ENCODE data around the gene TRIM10.

TRIM10 gene

GRCh38 chr6:30202366-30202765 is 41.4 kb upstream of the TRIM10 start:
- DNase-seq = no peak
- Histone ChIP-seq H3K27ac (no peak overlapping the region), H3K36me3 (peaks cover 61% of the 10 kb centered on the region), H3K27me3 (ENCODE audit: insufficient read depth, low read depth, severe bottlenecking) (no peaks in the 10 kb centered on the region), H3K9me3 (ENCODE audit: severe bottlenecking) (no peaks in the 10 kb centered on the region), H3K4me3 (ENCODE audit: low read depth, low read length) (no peak overlapping the region)
- TF ChIP-seq CTCF (IDR thresholded peaks at IDR 0.05; ENCODE audit: low read depth, low read length) = no peak

GRCh38 chr6:30200551-30201281 is 39.7 kb upstream of the TRIM10 start:
- H3K36me3 ChIP-seq = peaks cover 70% of the 10 kb centered on the region
- no peak for TF ChIP-seq CTCF (IDR thresholded peaks at IDR 0.05; ENCODE audit: low read depth, low read length)
- H3K4me3 ChIP-seq (ENCODE audit: low read depth, low read length) = no peak overlapping the region
- no peaks in the 10 kb centered on the region for H3K9me3 ChIP-seq (ENCODE audit: severe bottlenecking)
- H3K27ac ChIP-seq = no peak overlapping the region
- no peak for DNase-seq
- H3K27me3 ChIP-seq (ENCODE audit: insufficient read depth, low read depth, severe bottlenecking) = no peaks in the 10 kb centered on the region

GRCh38 chr6:30198166-30199084 is 37.4 kb upstream of the TRIM10 start:
- TF ChIP-seq CTCF (IDR thresholded peaks at IDR 0.05; ENCODE audit: low read depth, low read length) = no peak

GRCh38 chr6:30196376-30196775 is 35.4 kb upstream of the TRIM10 start:
- DNase-seq = no peak
- no peaks in the 10 kb centered on the region for H3K9me3 ChIP-seq (ENCODE audit: severe bottlenecking)
- H3K27me3 ChIP-seq (ENCODE audit: insufficient read depth, low read depth, severe bottlenecking) = no peaks in the 10 kb centered on the region
- peaks cover 86% of the 10 kb centered on the region for H3K36me3 ChIP-seq
- no peak for TF ChIP-seq CTCF (IDR thresholded peaks at IDR 0.05; ENCODE audit: low read depth, low read length)
- H3K4me3 ChIP-seq (ENCODE audit: low read depth, low read length) = no peak overlapping the region
- no peak overlapping the region for H3K27ac ChIP-seq

More at GRCh38 chr6:30198166-30199084, 37.4 kb upstream of the TRIM10 start:
- no peaks in the 10 kb centered on the region for H3K9me3 ChIP-seq (ENCODE audit: severe bottlenecking)
- no peak overlapping the region for H3K27ac ChIP-seq
- H3K27me3 ChIP-seq (ENCODE audit: insufficient read depth, low read depth, severe bottlenecking) = no peaks in the 10 kb centered on the region
- DNase-seq = no peak
- H3K4me3 ChIP-seq (ENCODE audit: low read depth, low read length) = no peak overlapping the region
- peaks cover 90% of the 10 kb centered on the region for H3K36me3 ChIP-seq

DNA sequence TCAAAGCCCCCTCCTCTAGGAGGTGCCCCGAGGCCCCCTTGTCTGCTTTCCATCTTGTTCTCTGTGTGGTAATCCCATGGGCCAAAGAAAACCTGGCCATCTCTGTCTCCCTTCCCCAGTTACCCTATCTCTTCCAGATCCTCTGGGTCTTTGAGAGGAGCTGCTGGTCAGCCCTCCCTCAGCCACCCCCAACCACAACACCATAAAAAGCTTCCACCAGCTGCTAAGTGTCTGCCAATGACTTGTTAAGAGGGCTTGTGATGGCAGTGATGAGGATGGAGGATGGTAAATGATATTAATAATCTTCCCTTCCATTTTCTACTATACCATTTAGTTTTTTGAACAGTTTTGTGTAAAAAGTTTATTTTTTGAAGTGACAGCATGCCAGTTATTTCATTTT is 34.9 kb upstream of the TRIM10 start:
- no peak overlapping the region for H3K4me3 ChIP-seq (ENCODE audit: low read depth, low read length)
- no peaks in the 10 kb centered on the region for H3K27me3 ChIP-seq (ENCODE audit: insufficient read depth, low read depth, severe bottlenecking)
- H3K36me3 ChIP-seq = peaks cover 86% of the 10 kb centered on the region
- no peaks in the 10 kb centered on the region for H3K9me3 ChIP-seq (ENCODE audit: severe bottlenecking)
- no peak overlapping the region for H3K27ac ChIP-seq
- DNase-seq = no peak
- no peak for TF ChIP-seq CTCF (IDR thresholded peaks at IDR 0.05; ENCODE audit: low read depth, low read length)

All from WERI-Rb-1 (cell line).